Neuron (in vitro differentiated cells): ENCODE results near the gene SFXN5.

Experiments
- H2AFZ ChIP-seq: one replicate; pipeline ENCODE4 v1.6.1; 2013; ENCODE audit warnings: low read depth, mild to moderate bottlenecking, inconsistent platforms, low read length, moderate library complexity
- H3K27me3 ChIP-seq: one replicate; pipeline ENCODE4 v1.6.1; 2013; ENCODE audit warnings: low read length; ENCODE audit not compliant: insufficient read depth
- H3K36me3 ChIP-seq: one replicate; pipeline ENCODE4 v1.6.1; 2013; ENCODE audit warnings: low read length; ENCODE audit not compliant: insufficient read depth
- H3K4me1 ChIP-seq: one replicate; pipeline ENCODE4 v1.6.1; 2013; ENCODE audit warnings: low read length; ENCODE audit not compliant: insufficient read depth
- H3K4me3 ChIP-seq: 2 replicates; pipeline ENCODE4 v1.5.1; 2013; ENCODE audit warnings: mild to moderate bottlenecking, low read length, moderate library complexity
- H3K9me3 ChIP-seq: one replicate; pipeline ENCODE4 v1.6.1; 2013; ENCODE audit warnings: low read length

SFXN5 gene

GRCh38 chr2:72946466-72946865, 125.0 kb downstream of the SFXN5 start:
- H3K4me3 ChIP-seq = no peak overlapping the region
- no peaks in the 10 kb centered on the region for H3K36me3 ChIP-seq
- no peaks in the 10 kb centered on the region for H3K9me3 ChIP-seq
- H3K4me1 ChIP-seq = no peaks in the 10 kb centered on the region
- H2AFZ ChIP-seq = no peak overlapping the region
- no peaks in the 10 kb centered on the region for H3K27me3 ChIP-seq

GRCh38 chr2:72945450-72946019, 126.0 kb downstream of the SFXN5 start:
- no peaks in the 10 kb centered on the region for H3K27me3 ChIP-seq
- H3K4me3 ChIP-seq = no peak overlapping the region
- H3K4me1 ChIP-seq = no peaks in the 10 kb centered on the region
- no peaks in the 10 kb centered on the region for H3K9me3 ChIP-seq
- no peaks in the 10 kb centered on the region for H3K36me3 ChIP-seq
- H2AFZ ChIP-seq = no peak overlapping the region

GRCh38 chr2:72944804-72945449, 126.6 kb downstream of the SFXN5 start:
- H3K9me3 ChIP-seq = no peaks in the 10 kb centered on the region
- H2AFZ ChIP-seq = no peak overlapping the region
- no peaks in the 10 kb centered on the region for H3K4me1 ChIP-seq
- H3K27me3 ChIP-seq = no peaks in the 10 kb centered on the region
- no peak overlapping the region for H3K4me3 ChIP-seq
- H3K36me3 ChIP-seq = no peaks in the 10 kb centered on the region

GRCh38 chr2:72943540-72944395, 127.7 kb downstream of the SFXN5 start:
- no peak overlapping the region for H3K4me3 ChIP-seq
- no peaks in the 10 kb centered on the region for H3K9me3 ChIP-seq
- no peaks in the 10 kb centered on the region for H3K36me3 ChIP-seq
- H3K4me1 ChIP-seq = no peaks in the 10 kb centered on the region
- no peak overlapping the region for H2AFZ ChIP-seq
- H3K27me3 ChIP-seq = no peaks in the 10 kb centered on the region

GRCh38 chr2:72942881-72943418, 128.6 kb downstream of the SFXN5 start:
- no peak overlapping the region for H2AFZ ChIP-seq
- no peaks in the 10 kb centered on the region for H3K27me3 ChIP-seq
- H3K36me3 ChIP-seq = no peaks in the 10 kb centered on the region
- H3K4me3 ChIP-seq = no peak overlapping the region
- no peaks in the 10 kb centered on the region for H3K4me1 ChIP-seq
- no peaks in the 10 kb centered on the region for H3K9me3 ChIP-seq

- no peaks in the 10 kb centered on the region for H3K9me3 ChIP-seq
- no peaks in the 10 kb centered on the region for H3K36me3 ChIP-seq
- H2AFZ ChIP-seq = no peak overlapping the region
Observed at GRCh38 chr2:72942293-72942692, 129.2 kb downstream of the SFXN5 start.

GRCh38 chr2:72940786-72941185, 130.7 kb downstream of the SFXN5 start:
- Histone ChIP-seq H3K4me1 (no peaks in the 10 kb centered on the region), H3K4me3 (no peak overlapping the region), H3K36me3 (no peaks in the 10 kb centered on the region), H3K27me3 (peaks cover 9% of the 10 kb centered on the region), H3K9me3 (no peaks in the 10 kb centered on the region), H2AFZ (no peak overlapping the region)

More at GRCh38 chr2:72942293-72942692, 129.2 kb downstream of the SFXN5 start:
- Histone ChIP-seq H3K4me1 (no peaks in the 10 kb centered on the region), H3K27me3 (no peaks in the 10 kb centered on the region), H3K4me3 (no peak overlapping the region)

- no peaks in the 10 kb centered on the region for H3K9me3 ChIP-seq
- no peak overlapping the region for H2AFZ ChIP-seq
- H3K4me3 ChIP-seq = no peak overlapping the region
- H3K27me3 ChIP-seq = peaks cover 13% of the 10 kb centered on the region
- no peaks in the 10 kb centered on the region for H3K4me1 ChIP-seq
- H3K36me3 ChIP-seq = no peaks in the 10 kb centered on the region
Observed at GRCh38 chr2:72940361-72940760, 131.2 kb downstream of the SFXN5 start.

- Histone ChIP-seq H3K27me3 (peaks cover 24% of the 10 kb centered on the region), H3K4me1 (no peaks in the 10 kb centered on the region)
Observed at GRCh38 chr2:72938455-72938854, 133.1 kb downstream of the SFXN5 start.

GRCh38 chr2:72937356-72937669, 134.2 kb downstream of the SFXN5 start:
- H3K4me1 ChIP-seq = no peaks in the 10 kb centered on the region
- H2AFZ ChIP-seq = no peak overlapping the region
- H3K9me3 ChIP-seq = no peaks in the 10 kb centered on the region
- no peaks in the 10 kb centered on the region for H3K36me3 ChIP-seq
- peaks cover 36% of the 10 kb centered on the region for H3K27me3 ChIP-seq
- H3K4me3 ChIP-seq = no peak overlapping the region

More at GRCh38 chr2:72938455-72938854, 133.1 kb downstream of the SFXN5 start:
- Histone ChIP-seq H3K9me3 (no peaks in the 10 kb centered on the region), H3K4me3 (no peak overlapping the region), H3K36me3 (no peaks in the 10 kb centered on the region), H2AFZ (no peak overlapping the region)

- Histone ChIP-seq H3K36me3 (no peaks in the 10 kb centered on the region), H3K4me3 (no peak overlapping the region), H3K4me1 (no peaks in the 10 kb centered on the region), H3K27me3 (peaks cover 41% of the 10 kb centered on the region), H2AFZ (no peak overlapping the region), H3K9me3 (no peaks in the 10 kb centered on the region)
Observed at GRCh38 chr2:72936660-72937355, 134.7 kb downstream of the SFXN5 start.

- Histone ChIP-seq H3K9me3 (no peaks in the 10 kb centered on the region), H3K4me3 (no peak overlapping the region), H3K4me1 (no peaks in the 10 kb centered on the region), H3K36me3 (no peaks in the 10 kb centered on the region), H3K27me3 (peaks cover 52% of the 10 kb centered on the region), H2AFZ (no peak overlapping the region)
Observed at GRCh38 chr2:72935611-72935957, 135.9 kb downstream of the SFXN5 start.
